Stomach (tissue), 4 donors: ENCODE measurements around the gene CDC16.

Experiments used
- EP300 ChIP-seq: sonication (generic); formaldehyde crosslinking; IDR thresholded peaks from one replicate; pipeline ENCODE4 v1.6.1; 2017; ENCODE audit warnings: antibody characterized with exemption
- POLR2A ChIP-seq, 4 donors: fragments of 450-650 bp; IDR thresholded peaks; one replicate each; pipeline ENCODE4 v1.6.1; 2016; ENCODE audit warnings: antibody characterized with exemption in 4 of 4, control low read depth in 2 of 4, mild to moderate bottlenecking in 1 of 4, moderate library complexity in 1 of 4
- POLR2AphosphoS5 ChIP-seq, 3 donors: sonication (generic); formaldehyde crosslinking; IDR thresholded peaks; one replicate each; pipeline ENCODE4 v1.6.1; 2016; ENCODE audit warnings: antibody characterized with exemption in 3 of 3
- TF ChIP-seq, protein P1 (sequence below), 7 experiments: fragments of 450-650 bp in 4 of 7; fragments of 200-600 bp in 3 of 7; sonication (generic) in 3 of 7; IDR thresholded peaks; one replicate each; pipeline ENCODE4 v1.5.1; 2016 to 2019; ENCODE audit warnings: antibody characterized with exemption in 7 of 7, control low read depth in 2 of 7, mild to moderate bottlenecking in 1 of 7

DNA sequence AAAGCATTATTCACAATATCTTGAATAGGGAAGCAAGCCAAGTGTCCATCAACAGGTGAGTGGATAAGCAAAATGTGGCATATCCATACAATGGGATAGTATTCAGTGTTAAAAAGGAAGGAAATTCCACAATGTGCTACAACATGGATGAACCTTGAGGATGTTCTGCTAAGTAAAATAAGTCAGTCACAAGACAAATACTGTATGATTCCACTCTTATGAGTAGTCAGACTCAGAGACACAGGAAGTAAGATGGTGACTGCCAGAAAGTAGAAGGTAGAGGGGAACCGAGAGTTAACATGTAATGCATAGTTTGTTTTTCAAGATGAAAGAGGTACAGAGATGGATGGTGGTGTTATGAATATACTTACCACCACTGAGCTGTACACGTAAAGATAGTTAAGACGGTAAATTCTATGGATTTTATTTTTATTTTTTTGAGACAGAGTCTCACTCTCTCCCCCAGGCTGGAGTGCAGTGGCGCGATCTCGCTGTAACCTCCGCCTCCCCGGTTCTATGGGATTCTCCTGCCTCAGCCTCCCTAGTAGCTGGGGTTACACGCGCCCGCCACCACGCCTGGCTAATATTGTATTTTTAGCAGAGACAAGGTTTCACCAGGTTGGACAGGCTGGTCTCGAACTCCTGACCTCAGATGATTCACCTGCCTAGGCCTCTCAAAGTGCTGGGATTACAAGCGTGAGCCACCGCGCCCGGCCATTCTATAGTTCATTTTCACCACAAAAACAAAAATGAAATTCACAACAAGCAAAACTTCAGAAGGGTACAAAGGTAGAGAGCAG is 78.6 kb downstream of the CDC16 start:
- TF ChIP-seq, protein P1, sequence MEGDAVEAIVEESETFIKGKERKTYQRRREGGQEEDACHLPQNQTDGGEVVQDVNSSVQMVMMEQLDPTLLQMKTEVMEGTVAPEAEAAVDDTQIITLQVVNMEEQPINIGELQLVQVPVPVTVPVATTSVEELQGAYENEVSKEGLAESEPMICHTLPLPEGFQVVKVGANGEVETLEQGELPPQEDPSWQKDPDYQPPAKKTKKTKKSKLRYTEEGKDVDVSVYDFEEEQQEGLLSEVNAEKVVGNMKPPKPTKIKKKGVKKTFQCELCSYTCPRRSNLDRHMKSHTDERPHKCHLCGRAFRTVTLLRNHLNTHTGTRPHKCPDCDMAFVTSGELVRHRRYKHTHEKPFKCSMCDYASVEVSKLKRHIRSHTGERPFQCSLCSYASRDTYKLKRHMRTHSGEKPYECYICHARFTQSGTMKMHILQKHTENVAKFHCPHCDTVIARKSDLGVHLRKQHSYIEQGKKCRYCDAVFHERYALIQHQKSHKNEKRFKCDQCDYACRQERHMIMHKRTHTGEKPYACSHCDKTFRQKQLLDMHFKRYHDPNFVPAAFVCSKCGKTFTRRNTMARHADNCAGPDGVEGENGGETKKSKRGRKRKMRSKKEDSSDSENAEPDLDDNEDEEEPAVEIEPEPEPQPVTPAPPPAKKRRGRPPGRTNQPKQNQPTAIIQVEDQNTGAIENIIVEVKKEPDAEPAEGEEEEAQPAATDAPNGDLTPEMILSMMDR (IDR thresholded peaks at IDR 0.05), result no peak
- no peak for TF ChIP-seq EP300
- TF ChIP-seq POLR2A (IDR thresholded peaks at IDR 0.05), result no peak
- no peak for TF ChIP-seq POLR2AphosphoS5 (IDR thresholded peaks at IDR 0.05)
